DMS53 (cell line): ENCODE results near the gene EGR4.
A peak's percentile ranks its signal among the peaks of the same experiment; 100 is the strongest.

Experiments
- DNase-seq: peaks from one replicate; lab custom pipeline; 2025; lab: John Stamatoyannopoulos, UW

EGR4 gene

GRCh38 chr2:73293534-73294171 is at the start of gene EGR4:
EGR4 (minus strand) TSS chr2:73293548; CDS start chr2:73293317, 231 bp downstream.
- DNase-seq = peak; percentile 97

GRCh38 chr2:73341039-73341438 is 47.7 kb upstream of the EGR4 start:
- DNase-seq = no peak

GRCh38 chr2:73339201-73339600 is 45.9 kb upstream of the EGR4 start:
- no peak for DNase-seq

GRCh38 chr2:73337828-73338227 is 44.5 kb upstream of the EGR4 start:
- DNase-seq = no peak

- no peak for DNase-seq
Observed at GRCh38 chr2:73334620-73335019, 41.3 kb upstream of the EGR4 start.

- DNase-seq = no peak
Observed at GRCh38 chr2:73334045-73334444, 40.7 kb upstream of the EGR4 start.

- peak; percentile 93 for DNase-seq
Observed at GRCh38 chr2:73333564-73333963, 40.2 kb upstream of the EGR4 start.

- no peak for DNase-seq
Observed at GRCh38 chr2:73324126-73324725, 30.9 kb upstream of the EGR4 start.

- DNase-seq = no peak
Observed at GRCh38 chr2:73323551-73323950, 30.2 kb upstream of the EGR4 start.

- no peak for DNase-seq
Observed at GRCh38 chr2:73314441-73314840, 21.1 kb upstream of the EGR4 start.

- DNase-seq = no peak
Observed at GRCh38 chr2:73307720-73308119, 14.4 kb upstream of the EGR4 start.

- DNase-seq = no peak
Observed at GRCh38 chr2:73301636-73302035, 8.3 kb upstream of the EGR4 start.

- DNase-seq = no peak
Observed at GRCh38 chr2:73300926-73301325, 7.6 kb upstream of the EGR4 start.

- no peak for DNase-seq
Observed at GRCh38 chr2:73297586-73297985, 4.2 kb upstream of the EGR4 start.

GRCh38 chr2:73297151-73297559 is 3.8 kb upstream of the EGR4 start:
- peak; percentile 82 for DNase-seq

- DNase-seq = no peak
Observed at GRCh38 chr2:73295751-73296400, 2.5 kb upstream of the EGR4 start.

GRCh38 chr2:73294239-73294638 is 891 bp upstream of the EGR4 start:
- DNase-seq = no peak

- DNase-seq = peak; percentile 78
Observed at GRCh38 chr2:73292906-73293533, 328 bp downstream of the EGR4 start.

- peak; percentile 70 for DNase-seq
Observed at GRCh38 chr2:73292316-73292905, 937 bp downstream of the EGR4 start.

- peak; percentile 80 for DNase-seq
Observed at GRCh38 chr2:73291461-73292315, 1.7 kb downstream of the EGR4 start.

GRCh38 chr2:73291093-73291460 is 2.3 kb downstream of the EGR4 start:
- peak; percentile 80 for DNase-seq
